Measurements from ENCODE around the gene PARVA. TPM values are rescaled to one million over a fixed set of nuclear protein-coding genes. Genes with fewer than 3 reads are reported as not detected.
"Not testable (repeated sequence)": the region's sequence is repeated elsewhere in the genome, so short reads cannot be mapped to it uniquely, and the experiment has no call there.

PARVA gene
- total RNA-seq, 4 donors from 2014 or later = 167 to 245 (median 240) TPM

DNA sequence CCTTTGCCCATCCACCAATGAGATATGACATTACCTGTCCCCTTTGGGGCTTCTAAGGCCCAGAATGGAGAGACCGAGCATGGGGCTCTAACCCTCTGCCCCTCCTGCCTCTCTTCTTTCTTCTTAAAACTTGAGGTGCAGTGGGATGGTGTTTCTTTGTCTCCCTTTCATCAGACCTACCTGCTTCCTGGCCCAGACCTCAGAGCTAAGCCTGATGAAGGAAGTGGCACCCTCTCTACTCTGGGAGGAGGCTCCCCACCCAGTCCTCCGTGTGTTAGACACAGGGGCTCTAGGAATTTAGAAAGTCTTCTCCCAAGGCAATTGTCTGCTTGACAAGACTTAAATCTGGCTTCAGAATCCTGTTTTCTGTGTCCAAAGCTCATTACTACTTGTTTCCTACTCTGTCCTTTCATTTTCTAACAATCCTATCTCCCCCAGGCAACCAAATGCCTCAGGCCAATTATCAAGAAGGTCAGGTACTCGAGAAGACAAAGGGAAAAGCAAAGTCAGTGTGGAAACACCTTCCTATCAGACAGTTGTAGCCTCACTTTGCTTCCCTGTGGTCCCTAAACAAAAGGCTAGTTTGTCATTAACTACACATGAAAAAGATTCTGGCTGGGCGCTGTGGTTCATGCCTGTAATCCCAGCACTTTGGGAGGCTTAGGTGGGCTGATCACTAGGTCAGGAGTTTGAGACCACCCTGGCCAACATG lies 20.3 kb upstream of the PARVA start:
- H3K4me3 ChIP-seq = no peak overlapping the region
- no peak for ATAC-seq
- 86% methylated on average over 4 of the region's 4 CpGs; no CpG with 5 or more reads in 1 of the 2 donors for WGBS, 2 donors (ENCODE audit: low coverage in 1 of 2)
- no peaks in the 10 kb centered on the region for H3K36me3 ChIP-seq
- no peaks in the 10 kb centered on the region for H3K27me3 ChIP-seq
- peaks cover 0 to 7% (median 0%) of the 10 kb centered on the region in 3 donors for H3K4me1 ChIP-seq
- no peak for TF ChIP-seq POLR2A (IDR thresholded peaks at IDR 0.05)
- TF ChIP-seq, protein P1, sequence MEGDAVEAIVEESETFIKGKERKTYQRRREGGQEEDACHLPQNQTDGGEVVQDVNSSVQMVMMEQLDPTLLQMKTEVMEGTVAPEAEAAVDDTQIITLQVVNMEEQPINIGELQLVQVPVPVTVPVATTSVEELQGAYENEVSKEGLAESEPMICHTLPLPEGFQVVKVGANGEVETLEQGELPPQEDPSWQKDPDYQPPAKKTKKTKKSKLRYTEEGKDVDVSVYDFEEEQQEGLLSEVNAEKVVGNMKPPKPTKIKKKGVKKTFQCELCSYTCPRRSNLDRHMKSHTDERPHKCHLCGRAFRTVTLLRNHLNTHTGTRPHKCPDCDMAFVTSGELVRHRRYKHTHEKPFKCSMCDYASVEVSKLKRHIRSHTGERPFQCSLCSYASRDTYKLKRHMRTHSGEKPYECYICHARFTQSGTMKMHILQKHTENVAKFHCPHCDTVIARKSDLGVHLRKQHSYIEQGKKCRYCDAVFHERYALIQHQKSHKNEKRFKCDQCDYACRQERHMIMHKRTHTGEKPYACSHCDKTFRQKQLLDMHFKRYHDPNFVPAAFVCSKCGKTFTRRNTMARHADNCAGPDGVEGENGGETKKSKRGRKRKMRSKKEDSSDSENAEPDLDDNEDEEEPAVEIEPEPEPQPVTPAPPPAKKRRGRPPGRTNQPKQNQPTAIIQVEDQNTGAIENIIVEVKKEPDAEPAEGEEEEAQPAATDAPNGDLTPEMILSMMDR (IDR thresholded peaks at IDR 0.05) = no peak
- no peak for TF ChIP-seq EP300 (IDR thresholded peaks at IDR 0.05)
- TF ChIP-seq POLR2AphosphoS5 (IDR thresholded peaks at IDR 0.05) = no peak
- H3K9me3 ChIP-seq = no peaks in the 10 kb centered on the region
- no peak overlapping the region for H3K27ac ChIP-seq

DNA sequence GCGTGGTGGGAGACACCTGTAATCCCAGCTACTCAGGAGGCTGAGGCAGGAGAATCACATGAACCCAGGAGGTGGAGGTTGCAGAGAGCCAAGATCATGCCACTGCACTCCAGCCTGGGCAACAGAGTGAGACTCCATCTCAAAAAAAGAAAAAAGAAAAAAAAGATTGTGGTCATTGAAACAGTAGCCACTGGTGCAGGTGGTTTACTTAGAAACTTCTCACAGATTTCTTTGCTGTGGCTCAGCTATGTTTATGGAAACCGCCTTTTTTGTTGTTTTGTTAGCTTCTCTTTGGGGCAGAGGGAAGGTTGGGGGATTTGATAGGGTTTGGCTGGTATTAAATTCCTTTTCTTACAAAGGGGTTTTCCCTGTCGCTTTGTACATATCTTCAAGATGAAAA lies 19.7 kb upstream of the PARVA start:
- ATAC-seq, H3K36me3 ChIP-seq, H3K27me3 ChIP-seq, H3K27ac ChIP-seq, H3K4me1 ChIP-seq, H3K9me3 ChIP-seq, H3K4me3 ChIP-seq: not testable (repeated sequence)
- WGBS, 2 donors (ENCODE audit: low coverage in 1 of 2) = 95 to 100% methylated on average over 2 of the region's 3 CpGs

DNA sequence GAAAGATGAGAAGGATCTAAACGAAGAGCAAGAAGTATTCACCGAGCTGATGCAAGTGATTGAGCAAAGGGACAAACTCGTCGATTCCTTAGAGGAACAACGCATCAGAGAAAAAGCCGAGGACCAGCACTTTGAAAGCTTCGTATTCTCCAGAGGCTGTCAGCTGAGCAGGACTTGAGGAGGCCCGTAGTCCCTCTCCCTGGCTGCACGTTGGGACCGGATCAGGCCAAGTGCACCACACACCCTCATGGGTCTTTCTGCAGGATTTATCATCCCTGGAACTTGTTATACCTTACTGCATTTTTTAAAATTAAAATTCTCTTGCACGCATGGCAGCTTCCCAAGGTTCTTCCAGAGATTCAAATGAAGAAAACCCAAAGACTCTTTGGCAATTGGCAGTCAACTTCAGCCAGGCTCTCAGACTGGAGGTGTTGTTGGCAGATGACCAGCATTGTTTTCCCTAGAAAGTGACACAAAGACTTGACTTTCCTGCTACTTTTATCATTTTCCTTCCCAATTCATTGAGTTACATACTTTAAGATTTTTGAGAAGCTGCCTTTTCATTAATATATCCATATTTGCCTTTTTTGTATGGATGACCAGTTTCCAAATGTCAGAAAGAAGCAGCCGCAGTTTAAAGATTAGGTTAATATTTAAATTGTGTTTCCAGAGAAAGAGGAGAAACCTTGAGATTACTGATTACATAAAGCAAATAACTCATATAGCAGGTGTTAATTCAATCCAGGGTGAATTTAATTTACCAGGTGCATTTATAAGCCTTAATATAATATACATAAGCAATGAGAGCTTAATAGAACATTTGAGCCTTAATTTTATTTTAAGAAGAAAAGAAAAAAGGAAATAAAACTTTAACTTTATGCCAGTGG lies 18.8 kb upstream of the PARVA start:
- Histone ChIP-seq H3K27ac (no peak overlapping the region), H3K36me3 (no peaks in the 10 kb centered on the region), H3K4me1 (peaks cover 0 to 7% (median 0%) of the 10 kb centered on the region in 3 donors), H3K27me3 (no peaks in the 10 kb centered on the region), H3K4me3 (no peak overlapping the region), H3K9me3 (no peaks in the 10 kb centered on the region)
- no peak for ATAC-seq
- WGBS, 2 donors (ENCODE audit: low coverage in 1 of 2) = 82 to 91% methylated on average over 11 to 12 of the region's 12 CpGs
- no peak for TF ChIP-seq POLR2AphosphoS5 (IDR thresholded peaks at IDR 0.05)
- TF ChIP-seq EP300 (IDR thresholded peaks at IDR 0.05) = no peak
- TF ChIP-seq POLR2A (IDR thresholded peaks at IDR 0.05) = no peak
- TF ChIP-seq, protein P1 (IDR thresholded peaks at IDR 0.05) = no peak

DNA sequence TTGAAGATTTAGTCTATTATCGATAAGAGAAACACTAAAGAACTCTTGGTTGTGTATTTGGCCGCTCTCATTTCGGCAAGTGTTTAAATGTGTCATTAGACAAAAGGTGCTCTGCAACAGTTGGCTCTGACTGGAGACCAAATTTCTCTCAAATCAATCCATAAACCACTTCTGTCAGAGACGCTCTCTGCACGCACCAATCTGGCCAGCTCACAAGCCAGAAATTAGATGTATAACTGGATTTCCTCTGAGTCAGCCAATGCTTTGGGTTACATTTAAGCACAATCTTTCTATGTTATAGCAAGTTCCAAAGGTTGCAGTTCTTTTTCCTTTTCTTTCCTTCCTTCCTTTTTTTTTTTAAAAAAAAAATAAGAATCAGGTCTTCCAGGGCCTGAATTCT lies 17.6 kb upstream of the PARVA start:
- no peak for ATAC-seq
- no peak overlapping the region for H3K27ac ChIP-seq
- H3K27me3 ChIP-seq = no peaks in the 10 kb centered on the region
- TF ChIP-seq POLR2A (IDR thresholded peaks at IDR 0.05) (no peak), POLR2AphosphoS5 (IDR thresholded peaks at IDR 0.05) (no peak), EP300 (IDR thresholded peaks at IDR 0.05) (no peak)
- no peaks in the 10 kb centered on the region for H3K36me3 ChIP-seq
- H3K4me1 ChIP-seq = peaks cover 0 to 7% (median 0%) of the 10 kb centered on the region in 3 donors
- no peak overlapping the region for H3K4me3 ChIP-seq
- H3K9me3 ChIP-seq = no peaks in the 10 kb centered on the region
- WGBS, 2 donors (ENCODE audit: low coverage in 1 of 2) = 85 to 94% methylated on average over 5 of the region's 5 CpGs

DNA sequence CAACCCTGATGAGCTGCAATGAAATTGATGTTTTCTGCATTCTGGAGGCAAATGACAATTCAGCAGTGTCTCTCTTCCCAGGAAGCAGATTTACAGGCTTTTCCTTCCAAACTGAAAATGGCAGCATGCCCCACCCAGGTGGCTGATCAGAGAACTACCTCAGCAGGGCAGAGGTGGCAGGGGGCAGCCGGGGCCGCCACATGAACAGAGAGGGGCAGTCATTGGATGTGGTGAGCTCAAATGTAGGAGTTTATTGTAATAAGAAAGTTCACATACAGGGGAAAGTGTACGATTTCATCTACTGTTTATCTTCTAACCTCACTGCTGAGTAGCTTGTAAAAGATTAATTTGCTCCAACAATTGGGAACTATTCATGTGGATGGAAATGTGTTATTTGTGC lies 15.7 kb upstream of the PARVA start:
- Histone ChIP-seq H3K9me3 (no peaks in the 10 kb centered on the region), H3K4me3 (no peak overlapping the region), H3K27me3 (no peaks in the 10 kb centered on the region), H3K4me1 (peaks cover 0 to 16% (median 0%) of the 10 kb centered on the region in 3 donors), H3K36me3 (no peaks in the 10 kb centered on the region), H3K27ac (no peak overlapping the region)
- TF ChIP-seq, protein P1 (IDR thresholded peaks at IDR 0.05) = no peak
- no peak for TF ChIP-seq EP300 (IDR thresholded peaks at IDR 0.05)
- TF ChIP-seq POLR2AphosphoS5 (IDR thresholded peaks at IDR 0.05) = no peak
- TF ChIP-seq POLR2A (IDR thresholded peaks at IDR 0.05) = no peak
- 76% methylated on average over 3 of the region's 3 CpGs; no CpG with 5 or more reads in 1 of the 2 donors for WGBS, 2 donors (ENCODE audit: low coverage in 1 of 2)
- ATAC-seq = no peak

All from gastroesophageal sphincter (tissue), 4 donors.